GM12874 (cell line): ENCODE results near the gene PPP2R5E.

ENCODE experiments used
- TF ChIP-seq, protein P1 (sequence below): IDR thresholded peaks from 2 replicates; pipeline ENCODE4 v1.5.1; 2011; ENCODE audit warnings: low read depth, mild to moderate bottlenecking, control low read depth, low read length, moderate library complexity; ENCODE audit not compliant: insufficient read depth

The PPP2R5E gene

DNA sequence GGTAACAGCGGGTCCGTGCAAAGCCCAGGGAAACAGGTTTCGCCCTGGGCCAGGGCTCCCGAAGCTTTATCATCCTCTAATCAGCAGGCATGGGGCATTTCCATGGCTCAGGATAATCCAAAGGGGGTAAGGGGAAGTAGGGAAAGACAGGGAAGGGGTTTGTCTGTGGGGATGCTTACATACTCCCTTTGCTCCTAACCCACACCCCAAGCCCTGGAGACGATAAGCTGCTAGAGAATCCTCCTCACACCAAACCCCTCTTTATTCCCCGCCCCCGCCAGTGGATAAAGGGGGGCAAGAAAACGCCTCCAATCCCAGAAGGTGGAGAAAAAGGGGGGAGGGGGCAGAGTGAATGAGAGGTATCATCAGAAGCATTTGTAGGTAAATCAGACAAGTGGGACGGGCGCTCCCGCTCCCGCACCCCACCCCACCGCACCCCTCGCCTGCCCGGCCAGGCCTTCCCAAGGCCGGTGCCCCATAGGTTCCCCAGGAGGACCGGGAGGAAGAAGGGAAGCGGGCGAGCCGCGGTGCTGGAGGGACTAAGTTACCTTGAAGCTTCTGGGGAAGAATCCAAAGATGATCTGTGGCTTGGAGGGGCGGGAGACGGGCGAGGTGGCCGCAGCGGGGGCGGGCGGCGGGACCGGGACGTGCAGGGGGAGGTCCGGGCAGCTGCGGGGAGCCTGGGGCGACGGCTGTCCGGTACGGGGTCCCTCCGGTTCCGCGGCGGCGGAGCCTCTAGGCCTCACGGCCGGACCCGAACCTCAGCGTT lies 762 bp downstream of the PPP2R5E start:
- TF ChIP-seq, protein P1, sequence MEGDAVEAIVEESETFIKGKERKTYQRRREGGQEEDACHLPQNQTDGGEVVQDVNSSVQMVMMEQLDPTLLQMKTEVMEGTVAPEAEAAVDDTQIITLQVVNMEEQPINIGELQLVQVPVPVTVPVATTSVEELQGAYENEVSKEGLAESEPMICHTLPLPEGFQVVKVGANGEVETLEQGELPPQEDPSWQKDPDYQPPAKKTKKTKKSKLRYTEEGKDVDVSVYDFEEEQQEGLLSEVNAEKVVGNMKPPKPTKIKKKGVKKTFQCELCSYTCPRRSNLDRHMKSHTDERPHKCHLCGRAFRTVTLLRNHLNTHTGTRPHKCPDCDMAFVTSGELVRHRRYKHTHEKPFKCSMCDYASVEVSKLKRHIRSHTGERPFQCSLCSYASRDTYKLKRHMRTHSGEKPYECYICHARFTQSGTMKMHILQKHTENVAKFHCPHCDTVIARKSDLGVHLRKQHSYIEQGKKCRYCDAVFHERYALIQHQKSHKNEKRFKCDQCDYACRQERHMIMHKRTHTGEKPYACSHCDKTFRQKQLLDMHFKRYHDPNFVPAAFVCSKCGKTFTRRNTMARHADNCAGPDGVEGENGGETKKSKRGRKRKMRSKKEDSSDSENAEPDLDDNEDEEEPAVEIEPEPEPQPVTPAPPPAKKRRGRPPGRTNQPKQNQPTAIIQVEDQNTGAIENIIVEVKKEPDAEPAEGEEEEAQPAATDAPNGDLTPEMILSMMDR = no peak

DNA sequence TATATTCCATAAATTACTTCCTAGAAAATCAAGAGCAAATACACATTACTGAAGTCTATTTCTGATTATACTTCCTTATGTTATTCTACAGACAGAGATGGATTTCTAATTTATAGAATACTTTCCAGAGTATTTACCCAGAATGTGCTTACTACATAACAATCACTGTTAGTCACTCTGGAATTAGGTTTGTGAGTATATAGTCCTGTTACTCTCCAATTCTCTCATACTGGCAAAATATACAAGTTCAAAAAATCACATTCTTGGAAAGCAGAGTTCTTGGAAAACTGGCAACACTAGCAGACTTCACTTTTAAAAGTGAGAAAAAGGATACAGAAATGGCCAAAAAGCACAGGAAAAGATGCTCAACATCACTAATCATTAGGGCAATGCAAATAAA lies 7.3 kb downstream of the PPP2R5E start:
- TF ChIP-seq, protein P1 = no peak

DNA sequence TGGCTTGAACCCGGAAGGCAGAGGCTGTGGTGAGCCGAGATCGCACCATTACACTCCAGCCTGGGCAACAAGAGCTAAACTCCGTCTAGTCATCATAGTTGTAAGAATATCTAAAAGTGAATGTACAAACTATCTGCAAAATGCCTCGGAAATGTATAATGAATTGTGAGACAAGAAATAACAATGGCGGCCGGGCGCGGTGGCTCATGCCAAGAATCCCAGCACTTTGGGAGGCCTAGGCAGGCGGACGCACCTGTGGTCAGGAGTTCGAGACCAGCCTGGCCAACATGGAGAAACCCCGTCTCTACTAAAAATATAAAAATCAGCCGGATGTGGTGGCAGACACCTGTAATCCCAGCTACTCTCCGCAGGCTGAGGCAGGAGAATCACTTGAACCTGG lies 9.7 kb downstream of the PPP2R5E start:
- TF ChIP-seq, protein P1 = no peak

DNA sequence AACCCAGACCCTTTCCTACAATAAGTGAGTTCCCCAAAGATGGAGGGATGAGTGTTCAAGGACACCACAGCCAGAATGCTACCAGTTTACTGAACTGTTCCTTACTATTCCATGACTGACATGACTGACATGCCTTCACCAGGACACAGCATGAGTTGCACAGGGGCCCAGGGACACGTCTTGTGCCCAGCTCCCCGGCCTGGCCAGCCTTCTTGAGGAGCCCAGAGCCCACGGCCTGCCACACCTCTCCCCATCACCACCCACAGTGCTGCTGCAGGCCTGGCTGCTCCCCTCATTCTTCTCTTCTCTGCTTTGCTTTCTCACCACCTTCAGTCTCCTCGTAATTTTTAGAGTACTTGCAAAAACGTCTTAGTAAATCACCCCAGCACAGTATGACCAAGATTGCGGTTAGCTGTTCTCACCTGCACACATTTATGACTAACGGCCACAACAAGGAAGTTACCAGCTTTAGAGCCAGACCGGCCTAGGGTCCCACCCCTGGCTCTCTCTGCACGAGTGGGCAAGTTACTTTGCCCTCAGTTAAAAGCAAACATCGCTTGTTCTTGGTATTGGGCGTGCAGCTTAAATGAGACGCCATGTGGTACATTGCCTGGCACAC lies 18.5 kb downstream of the PPP2R5E start:
- TF ChIP-seq, protein P1 = no peak

DNA sequence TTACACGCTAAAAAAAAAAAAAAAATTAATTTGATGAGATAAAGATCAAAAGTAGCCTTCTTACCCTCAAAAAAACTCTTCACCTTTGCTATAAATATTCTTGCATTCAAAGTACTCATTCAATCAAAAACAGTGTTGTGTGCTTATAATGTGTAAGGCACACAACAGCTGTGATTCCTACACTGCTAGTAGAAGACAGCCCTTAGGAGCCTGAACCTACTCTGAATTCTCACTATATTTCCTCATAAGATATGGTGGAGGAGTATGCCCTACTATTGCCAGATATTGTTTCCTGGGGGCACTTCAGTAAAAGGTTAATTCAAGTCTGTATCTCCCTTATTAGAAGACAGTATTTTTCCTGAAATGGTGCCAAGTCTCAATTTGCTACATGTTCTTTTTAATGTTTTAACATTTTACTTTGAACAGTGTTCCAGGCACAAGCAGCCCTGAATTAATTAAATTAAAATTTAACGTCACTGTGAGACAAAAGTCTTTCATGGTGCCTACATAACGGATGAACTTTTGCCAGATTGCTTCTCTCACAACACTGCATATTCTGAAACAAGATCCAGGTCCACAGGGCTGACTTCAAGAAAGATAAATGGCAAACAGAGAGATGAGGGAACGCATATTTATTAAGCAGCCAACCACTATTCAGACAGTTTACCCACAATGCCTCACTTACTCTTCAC lies 19.3 kb downstream of the PPP2R5E start:
- TF ChIP-seq, protein P1 = no peak

DNA sequence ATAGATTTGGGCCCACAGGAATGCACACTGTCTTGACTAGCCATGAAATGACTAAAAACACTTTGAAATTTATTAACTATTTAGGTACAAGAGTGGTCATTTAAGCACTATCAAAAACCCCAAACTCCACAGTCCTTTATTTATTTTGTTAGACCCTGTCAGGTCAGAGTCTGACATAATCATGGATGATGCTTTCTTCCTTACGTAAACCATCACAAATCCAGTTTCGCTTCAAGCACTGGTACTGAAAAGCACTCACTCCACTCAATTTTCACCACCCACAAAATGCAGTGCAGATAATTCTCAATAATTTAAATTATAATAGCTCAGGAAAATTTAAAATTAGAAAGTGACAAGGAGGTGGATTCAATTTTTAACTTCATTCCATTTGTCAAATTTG lies 25.8 kb downstream of the PPP2R5E start:
- TF ChIP-seq, protein P1 = no peak

DNA sequence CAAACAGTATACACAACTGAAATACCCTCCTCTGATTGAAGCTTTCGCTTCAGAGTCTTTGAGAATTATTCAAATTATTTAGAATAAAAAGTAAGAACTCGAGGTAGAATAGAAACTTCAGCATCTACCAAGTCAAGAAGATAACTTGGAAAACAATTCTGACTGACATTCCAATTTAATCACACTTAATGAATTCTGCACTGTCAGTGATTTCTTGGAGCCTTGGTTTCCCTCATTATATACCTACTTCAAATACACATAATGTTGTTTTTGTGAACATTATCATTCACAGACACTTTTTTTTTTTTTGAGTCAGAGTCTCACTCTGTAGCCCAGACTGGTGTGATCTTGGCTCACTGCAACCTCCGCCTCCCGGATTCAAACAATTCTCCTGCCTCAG lies 27.9 kb downstream of the PPP2R5E start:
- TF ChIP-seq, protein P1 = no peak
